ENCODE results near the gene TPSB2. TPM values are rescaled to one million over a fixed set of nuclear protein-coding genes. Genes with fewer than 3 reads are reported as not detected.

TPSB2 gene
- total RNA-seq, 6 experiments from 2014 or later: 0.24 to 1.6 (median 0.83) TPM; not detected in 2

- TF ChIP-seq, protein P1, sequence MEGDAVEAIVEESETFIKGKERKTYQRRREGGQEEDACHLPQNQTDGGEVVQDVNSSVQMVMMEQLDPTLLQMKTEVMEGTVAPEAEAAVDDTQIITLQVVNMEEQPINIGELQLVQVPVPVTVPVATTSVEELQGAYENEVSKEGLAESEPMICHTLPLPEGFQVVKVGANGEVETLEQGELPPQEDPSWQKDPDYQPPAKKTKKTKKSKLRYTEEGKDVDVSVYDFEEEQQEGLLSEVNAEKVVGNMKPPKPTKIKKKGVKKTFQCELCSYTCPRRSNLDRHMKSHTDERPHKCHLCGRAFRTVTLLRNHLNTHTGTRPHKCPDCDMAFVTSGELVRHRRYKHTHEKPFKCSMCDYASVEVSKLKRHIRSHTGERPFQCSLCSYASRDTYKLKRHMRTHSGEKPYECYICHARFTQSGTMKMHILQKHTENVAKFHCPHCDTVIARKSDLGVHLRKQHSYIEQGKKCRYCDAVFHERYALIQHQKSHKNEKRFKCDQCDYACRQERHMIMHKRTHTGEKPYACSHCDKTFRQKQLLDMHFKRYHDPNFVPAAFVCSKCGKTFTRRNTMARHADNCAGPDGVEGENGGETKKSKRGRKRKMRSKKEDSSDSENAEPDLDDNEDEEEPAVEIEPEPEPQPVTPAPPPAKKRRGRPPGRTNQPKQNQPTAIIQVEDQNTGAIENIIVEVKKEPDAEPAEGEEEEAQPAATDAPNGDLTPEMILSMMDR (IDR thresholded peaks at IDR 0.05): no peak
- no peak for TF ChIP-seq POLR2A (IDR thresholded peaks at IDR 0.05)
- Histone ChIP-seq H3K27me3 (no peaks in the 10 kb centered on the region), H3K27ac (no peak overlapping the region), H3K4me3 (no peak overlapping the region), H3K36me3 (peaks cover 0 to 10% (median 0%) of the 10 kb centered on the region in 4 donors), H3K9me3 (no peaks in the 10 kb centered on the region), H3K4me1 (no peaks in the 10 kb centered on the region)
- WGBS (ENCODE audit: insufficient coverage, low coverage, low lambda C conversion rate, missing lambda C conversion rate): no CpG with 5 or more reads among the region's 8 CpGs
- ATAC-seq (no peak), DNase-seq (no peak)
- intact Hi-C loops (cut with DNase I): no loop called here
These were observed 16.8 kb downstream of the TPSB2 start for GRCh38 chr16:1213231-1213630.

DNA sequence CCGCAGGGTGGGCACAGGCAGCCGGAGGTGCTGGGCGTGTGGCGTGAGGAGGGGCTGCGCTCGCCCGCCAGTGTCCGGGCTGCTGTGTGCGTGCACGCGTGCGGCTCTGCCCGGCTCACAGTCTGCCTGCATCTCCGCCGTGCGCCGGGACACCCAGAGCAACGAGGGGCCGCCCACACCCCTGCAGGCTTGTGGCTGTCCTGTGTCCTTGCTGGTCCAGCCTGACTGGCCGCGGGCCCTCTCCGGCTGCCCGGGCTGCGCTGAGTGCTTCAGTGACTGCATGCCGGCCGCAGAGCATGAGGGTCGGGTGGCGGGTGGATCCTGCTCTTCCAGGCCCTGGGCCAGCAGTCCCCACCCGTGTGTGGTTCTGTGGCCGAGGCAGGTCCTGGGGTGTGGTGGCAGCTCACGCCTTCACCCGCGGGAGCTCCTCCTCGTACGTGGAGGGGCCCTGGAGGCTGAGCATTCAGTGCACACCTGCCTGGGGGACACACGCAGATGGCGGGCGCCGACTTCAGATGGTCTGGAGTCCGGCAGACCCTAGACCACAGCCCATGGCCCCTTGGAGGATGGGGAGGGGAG lies 17.3 kb downstream of the TPSB2 start:
- Histone ChIP-seq H3K27me3 (no peaks in the 10 kb centered on the region), H3K36me3 (peaks cover 0 to 10% (median 0%) of the 10 kb centered on the region in 4 donors), H3K27ac (no peak overlapping the region), H3K4me3 (no peak overlapping the region), H3K4me1 (no peaks in the 10 kb centered on the region), H3K9me3 (no peaks in the 10 kb centered on the region)
- intact Hi-C loops (cut with DNase I): no loop called here
- WGBS (ENCODE audit: insufficient coverage, low coverage, low lambda C conversion rate, missing lambda C conversion rate): 100% methylated on average over 1 of the region's 40 CpGs
- no peak for DNase-seq
- no peak for ATAC-seq
- TF ChIP-seq POLR2A (IDR thresholded peaks at IDR 0.05): no peak
- TF ChIP-seq, protein P1 (IDR thresholded peaks at IDR 0.05): no peak

- H3K4me1 ChIP-seq: no peaks in the 10 kb centered on the region
These were observed 18.3 kb downstream of the TPSB2 start for GRCh38 chr16:1211451-1212268.

DNA sequence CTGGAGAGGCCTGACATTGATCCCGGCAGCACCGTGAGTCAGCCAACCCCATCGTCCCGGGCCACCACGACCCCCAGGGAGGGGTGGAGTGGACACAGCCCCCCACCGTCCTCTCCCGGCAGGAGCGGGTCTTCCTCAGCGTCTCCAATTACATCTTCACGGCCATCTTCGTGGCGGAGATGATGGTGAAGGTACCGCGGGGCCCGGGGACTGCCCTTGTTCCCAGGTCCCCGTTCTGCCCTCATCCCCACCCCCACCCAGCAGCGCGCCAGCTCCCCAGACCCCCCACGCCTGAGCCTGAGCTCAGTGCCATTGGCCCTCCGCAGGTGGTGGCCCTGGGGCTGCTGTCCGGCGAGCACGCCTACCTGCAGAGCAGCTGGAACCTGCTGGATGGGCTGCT lies 19.5 kb downstream of the TPSB2 start:
- Histone ChIP-seq H3K36me3 (peaks cover 0 to 10% (median 0%) of the 10 kb centered on the region in 4 donors), H3K27me3 (no peaks in the 10 kb centered on the region), H3K4me3 (no peak overlapping the region), H3K4me1 (no peaks in the 10 kb centered on the region), H3K27ac (no peak overlapping the region), H3K9me3 (no peaks in the 10 kb centered on the region)
- intact Hi-C loops (cut with DNase I): no loop called here
- WGBS (ENCODE audit: insufficient coverage, low coverage, low lambda C conversion rate, missing lambda C conversion rate): 92% methylated on average over 10 of the region's 23 CpGs
- no peak for ATAC-seq
- DNase-seq: no peak
- TF ChIP-seq, protein P1 (IDR thresholded peaks at IDR 0.05): no peak
- TF ChIP-seq POLR2A (IDR thresholded peaks at IDR 0.05): no peak

More at GRCh38 chr16:1211451-1212268, 18.3 kb downstream of the TPSB2 start:
- peaks cover 0 to 10% (median 0%) of the 10 kb centered on the region in 4 donors for H3K36me3 ChIP-seq
- no peaks in the 10 kb centered on the region for H3K27me3 ChIP-seq
- no CpG with 5 or more reads among the region's 65 CpGs for WGBS (ENCODE audit: insufficient coverage, low coverage, low lambda C conversion rate, missing lambda C conversion rate)
- no peak overlapping the region for H3K27ac ChIP-seq
- intact Hi-C loops (cut with DNase I): no loop called here
- TF ChIP-seq, protein P1 (IDR thresholded peaks at IDR 0.05): no peak
- no peak for TF ChIP-seq POLR2A (IDR thresholded peaks at IDR 0.05)
- no peak overlapping the region for H3K4me3 ChIP-seq
- no peak for ATAC-seq
- no peaks in the 10 kb centered on the region for H3K9me3 ChIP-seq
- DNase-seq: no peak

Measured in right lobe of liver (tissue), 6 donors.